ENCODE results near the gene TMEM218.

Gene TMEM218

GRCh38 chr11:125141686-125142535 is 30.5 kb upstream of the TMEM218 start:
- no peak overlapping the region for H3K4me3 ChIP-seq (ENCODE audit: low read depth, low read length)
- TF ChIP-seq, protein P1, sequence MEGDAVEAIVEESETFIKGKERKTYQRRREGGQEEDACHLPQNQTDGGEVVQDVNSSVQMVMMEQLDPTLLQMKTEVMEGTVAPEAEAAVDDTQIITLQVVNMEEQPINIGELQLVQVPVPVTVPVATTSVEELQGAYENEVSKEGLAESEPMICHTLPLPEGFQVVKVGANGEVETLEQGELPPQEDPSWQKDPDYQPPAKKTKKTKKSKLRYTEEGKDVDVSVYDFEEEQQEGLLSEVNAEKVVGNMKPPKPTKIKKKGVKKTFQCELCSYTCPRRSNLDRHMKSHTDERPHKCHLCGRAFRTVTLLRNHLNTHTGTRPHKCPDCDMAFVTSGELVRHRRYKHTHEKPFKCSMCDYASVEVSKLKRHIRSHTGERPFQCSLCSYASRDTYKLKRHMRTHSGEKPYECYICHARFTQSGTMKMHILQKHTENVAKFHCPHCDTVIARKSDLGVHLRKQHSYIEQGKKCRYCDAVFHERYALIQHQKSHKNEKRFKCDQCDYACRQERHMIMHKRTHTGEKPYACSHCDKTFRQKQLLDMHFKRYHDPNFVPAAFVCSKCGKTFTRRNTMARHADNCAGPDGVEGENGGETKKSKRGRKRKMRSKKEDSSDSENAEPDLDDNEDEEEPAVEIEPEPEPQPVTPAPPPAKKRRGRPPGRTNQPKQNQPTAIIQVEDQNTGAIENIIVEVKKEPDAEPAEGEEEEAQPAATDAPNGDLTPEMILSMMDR (IDR thresholded peaks at IDR 0.05; ENCODE audit: control insufficient read depth, extremely low read depth, insufficient read depth) = peak; percentile 84
- no peak for DNase-seq (ENCODE audit: low read depth)

DNA sequence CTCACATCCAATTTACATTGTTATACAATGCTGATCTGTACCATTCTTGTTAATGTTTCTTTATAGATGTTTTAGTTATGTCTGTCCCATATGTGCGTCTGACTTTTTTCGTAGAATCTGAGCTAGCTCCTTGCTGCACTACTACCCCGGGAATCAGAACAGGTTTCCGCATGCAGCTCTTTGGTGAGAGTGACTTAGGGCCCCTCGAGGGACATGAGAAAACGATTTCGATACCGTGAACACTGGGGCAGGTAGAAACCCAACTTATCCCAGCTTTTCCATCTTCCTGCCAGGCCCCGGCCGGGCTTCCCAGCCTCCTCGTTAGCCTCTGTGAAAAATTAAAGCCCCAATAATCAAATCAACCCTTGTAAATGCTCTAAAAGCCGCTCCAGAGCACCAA is 29.8 kb upstream of the TMEM218 start:
- DNase-seq (ENCODE audit: low read depth) = no peak
- TF ChIP-seq, protein P1 (IDR thresholded peaks at IDR 0.05; ENCODE audit: control insufficient read depth, extremely low read depth, insufficient read depth) = no peak
- H3K4me3 ChIP-seq (ENCODE audit: low read depth, low read length) = no peak overlapping the region

DNA sequence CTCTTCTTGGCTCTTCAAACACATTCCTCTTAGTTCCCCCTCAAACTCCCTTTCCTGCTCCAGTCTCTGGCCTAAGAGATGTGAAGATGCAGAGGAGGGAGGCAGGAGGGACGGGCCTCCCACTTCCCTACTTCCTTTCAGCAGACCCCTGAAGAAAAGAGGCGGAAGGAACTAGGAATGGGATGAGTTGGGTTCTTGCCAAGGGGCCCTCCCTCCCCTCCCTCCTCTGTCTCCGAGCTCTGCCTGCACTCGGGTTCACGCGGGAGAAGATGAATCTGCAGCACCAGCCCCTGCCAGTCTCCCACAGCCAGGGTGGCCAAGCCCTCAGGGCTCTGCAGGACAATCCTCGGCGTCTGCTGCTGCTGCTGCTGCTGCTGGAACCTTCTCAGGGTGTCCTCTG is 28.8 kb upstream of the TMEM218 start:
- H3K4me3 ChIP-seq (ENCODE audit: low read depth, low read length) = no peak overlapping the region
- TF ChIP-seq, protein P1 (IDR thresholded peaks at IDR 0.05; ENCODE audit: control insufficient read depth, extremely low read depth, insufficient read depth) = no peak
- DNase-seq (ENCODE audit: low read depth) = no peak

- TF ChIP-seq, protein P1 (IDR thresholded peaks at IDR 0.05; ENCODE audit: control insufficient read depth, extremely low read depth, insufficient read depth) = no peak
- DNase-seq (ENCODE audit: low read depth) = no peak
- H3K4me3 ChIP-seq (ENCODE audit: low read depth, low read length) = no peak overlapping the region
Measured at GRCh38 chr11:125139778-125140177, 28.4 kb upstream of the TMEM218 start.

GRCh38 chr11:125138966-125139365 is 27.5 kb upstream of the TMEM218 start:
- DNase-seq (ENCODE audit: low read depth) = no peak
- H3K4me3 ChIP-seq (ENCODE audit: low read depth, low read length) = no peak overlapping the region
- TF ChIP-seq, protein P1 (IDR thresholded peaks at IDR 0.05; ENCODE audit: control insufficient read depth, extremely low read depth, insufficient read depth) = no peak

- no peak overlapping the region for H3K4me3 ChIP-seq (ENCODE audit: low read depth, low read length)
- DNase-seq (ENCODE audit: low read depth) = no peak
- TF ChIP-seq, protein P1 (IDR thresholded peaks at IDR 0.05; ENCODE audit: control insufficient read depth, extremely low read depth, insufficient read depth) = no peak
Measured at GRCh38 chr11:125136001-125136400, 24.6 kb upstream of the TMEM218 start.

GRCh38 chr11:125132596-125132995 is 21.2 kb upstream of the TMEM218 start:
- no peak for DNase-seq (ENCODE audit: low read depth)
- TF ChIP-seq, protein P1 (IDR thresholded peaks at IDR 0.05; ENCODE audit: control insufficient read depth, extremely low read depth, insufficient read depth) = no peak

More at GRCh38 chr11:125132596-125132995, 21.2 kb upstream of the TMEM218 start:
- H3K4me3 ChIP-seq (ENCODE audit: low read depth, low read length) = no peak overlapping the region
